ENCODE data around the gene KIF2A. TPM values are rescaled to one million over a fixed set of nuclear protein-coding genes. Genes with fewer than 3 reads are reported as not detected.
A peak's percentile ranks its signal among the peaks of the same experiment; 100 is the strongest.

The KIF2A gene
- total RNA-seq, 5 donors from 2014 or later (not counting 1 experiment from before 2014, with no cell fraction given) = 99.8 to 122 (median 107) TPM

DNA sequence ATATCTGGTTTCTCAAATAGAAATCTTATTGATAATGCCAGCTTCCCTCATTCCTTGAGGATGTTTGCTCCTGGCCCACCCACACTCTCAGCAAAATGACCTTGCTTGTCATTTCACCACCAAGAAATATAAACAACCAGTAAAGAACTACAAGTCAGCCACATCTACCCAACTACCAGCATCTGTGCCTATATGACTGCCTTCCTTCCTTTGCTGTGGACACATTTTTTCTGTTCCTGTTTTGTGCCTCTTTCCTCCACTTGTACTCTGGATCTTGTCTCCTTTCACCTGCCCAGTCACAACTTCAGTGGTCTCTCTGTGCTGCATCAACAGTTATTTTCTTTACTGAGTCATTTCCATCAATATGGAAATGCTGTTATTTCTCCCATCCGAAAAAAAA, 20.3 kb downstream of the KIF2A start:
- peak overlapping the region in 1 of 3 donors; percentile 24 for H3K4me3 Mint-ChIP-seq
- Histone ChIP-seq H3K4me1 (ENCODE audit: control insufficient read depth in 1 of 2, extremely low read depth in 1 of 2, insufficient read depth in 2 of 2, low read length in 2 of 2) (peaks cover 5 to 30% of the 10 kb centered on the region in 2 experiments), H3K4me3 (ENCODE audit: control insufficient read depth in 1 of 2, extremely low read depth in 1 of 2, low read length in 1 of 2) (no peak overlapping the region), H3K27ac (ENCODE audit: low read length) (no peak overlapping the region), H3K9me3 (no peaks in the 10 kb centered on the region), H3K36me3 (ENCODE audit: control insufficient read depth in 2 of 2, extremely low read depth in 1 of 2, insufficient read depth in 1 of 2, low read length in 1 of 2) (peaks cover 0 to 17% of the 10 kb centered on the region in 2 donors), H3K27me3 (replicated peaks in 1 of 2; ENCODE audit: control insufficient read depth in 2 of 2, extremely low read depth in 1 of 2, insufficient read depth in 2 of 2, low read length in 1 of 2) (no peaks in the 10 kb centered on the region)
- ChIA-PET CTCF (no interaction called here), POLR2A (no interaction called here)
- no CpG with 5 or more reads among the region's 1 CpG for WGBS (ENCODE audit: insufficient coverage)
- DNase-seq (no peak), ATAC-seq (replicated peaks in 1 of 4) (no peak)
- H3K36me3 Mint-ChIP-seq = peaks cover 34% of the 10 kb centered on the region
- H3K9me3 Mint-ChIP-seq = no peaks in the 10 kb centered on the region
- no peaks in the 10 kb centered on the region for H3K27me3 Mint-ChIP-seq
- peaks cover 79 to 85% (median 81%) of the 10 kb centered on the region in 3 donors for H3K4me1 Mint-ChIP-seq
- H3K27ac Mint-ChIP-seq = peak overlapping the region; percentile 44 to 69

GRCh38 chr5:62326702-62327101, 20.7 kb downstream of the KIF2A start:
- H3K4me1 Mint-ChIP-seq = peaks cover 75 to 85% (median 80%) of the 10 kb centered on the region in 3 donors
- Histone ChIP-seq H3K27ac (ENCODE audit: low read length) (no peak overlapping the region), H3K4me3 (ENCODE audit: control insufficient read depth in 1 of 2, extremely low read depth in 1 of 2, low read length in 1 of 2) (no peak overlapping the region), H3K36me3 (ENCODE audit: control insufficient read depth in 2 of 2, extremely low read depth in 1 of 2, insufficient read depth in 1 of 2, low read length in 1 of 2) (peaks cover 0 to 14% of the 10 kb centered on the region in 2 donors), H3K9me3 (no peaks in the 10 kb centered on the region), H3K4me1 (ENCODE audit: control insufficient read depth in 1 of 2, extremely low read depth in 1 of 2, insufficient read depth in 2 of 2, low read length in 2 of 2) (peaks cover 5 to 28% of the 10 kb centered on the region in 2 experiments), H3K27me3 (replicated peaks in 1 of 2; ENCODE audit: control insufficient read depth in 2 of 2, extremely low read depth in 1 of 2, insufficient read depth in 2 of 2, low read length in 1 of 2) (no peaks in the 10 kb centered on the region)
- POLR2A ChIA-PET = interaction anchor here in 1 of 2 donors (0.6 kb wide), 1 partner anchor 42 kb away, joined by 3 read pairs; no protein-coding TSS in a partner anchor
- DNase-seq = no peak
- H3K36me3 Mint-ChIP-seq = peaks cover 30% of the 10 kb centered on the region
- peak overlapping the region in 1 of 3 donors; percentile 24 for H3K4me3 Mint-ChIP-seq
- CTCF ChIA-PET = no interaction called here
- H3K9me3 Mint-ChIP-seq = no peaks in the 10 kb centered on the region
- H3K27me3 Mint-ChIP-seq = no peaks in the 10 kb centered on the region
- H3K27ac Mint-ChIP-seq = peak overlapping the region; percentile 44 to 69
- 88% methylated on average over 1 of the region's 4 CpGs for WGBS (ENCODE audit: insufficient coverage)
- ATAC-seq (replicated peaks in 1 of 4) = no peak

GRCh38 chr5:62327138-62328053, 21.4 kb downstream of the KIF2A start:
- Mint-ChIP-seq H3K4me3 (peak overlapping the region in 1 of 3 donors; percentile 24), H3K36me3 (peaks cover 28% of the 10 kb centered on the region), H3K4me1 (peaks cover 68 to 83% (median 78%) of the 10 kb centered on the region in 3 donors), H3K9me3 (no peaks in the 10 kb centered on the region), H3K27ac (peak overlapping the region; percentile 44 to 69), H3K27me3 (no peaks in the 10 kb centered on the region)
- Histone ChIP-seq H3K9me3 (no peaks in the 10 kb centered on the region), H3K4me1 (ENCODE audit: control insufficient read depth in 1 of 2, extremely low read depth in 1 of 2, insufficient read depth in 2 of 2, low read length in 2 of 2) (peaks cover 5 to 24% of the 10 kb centered on the region in 2 experiments), H3K27me3 (replicated peaks in 1 of 2; ENCODE audit: control insufficient read depth in 2 of 2, extremely low read depth in 1 of 2, insufficient read depth in 2 of 2, low read length in 1 of 2) (no peaks in the 10 kb centered on the region), H3K27ac (ENCODE audit: low read length) (no peak overlapping the region), H3K36me3 (ENCODE audit: control insufficient read depth in 2 of 2, extremely low read depth in 1 of 2, insufficient read depth in 1 of 2, low read length in 1 of 2) (peaks cover 0 to 10% of the 10 kb centered on the region in 2 donors), H3K4me3 (ENCODE audit: control insufficient read depth in 1 of 2, extremely low read depth in 1 of 2, low read length in 1 of 2) (no peak overlapping the region)
- no peak for DNase-seq
- 90% methylated on average over 2 of the region's 9 CpGs for WGBS (ENCODE audit: insufficient coverage)
- ChIA-PET CTCF (interaction anchor here in 1 of 2 donors (1.7 kb wide), 1 partner anchor 18 kb away, joined by 5 read pairs; no protein-coding TSS in a partner anchor), POLR2A (interaction anchor here in 1 of 2 donors (0.6 kb wide), 2 partner anchors 15 to 41 kb away, joined by 3 to 4 read pairs; no protein-coding TSS in a partner anchor)
- no peak for ATAC-seq (replicated peaks in 1 of 4)

DNA sequence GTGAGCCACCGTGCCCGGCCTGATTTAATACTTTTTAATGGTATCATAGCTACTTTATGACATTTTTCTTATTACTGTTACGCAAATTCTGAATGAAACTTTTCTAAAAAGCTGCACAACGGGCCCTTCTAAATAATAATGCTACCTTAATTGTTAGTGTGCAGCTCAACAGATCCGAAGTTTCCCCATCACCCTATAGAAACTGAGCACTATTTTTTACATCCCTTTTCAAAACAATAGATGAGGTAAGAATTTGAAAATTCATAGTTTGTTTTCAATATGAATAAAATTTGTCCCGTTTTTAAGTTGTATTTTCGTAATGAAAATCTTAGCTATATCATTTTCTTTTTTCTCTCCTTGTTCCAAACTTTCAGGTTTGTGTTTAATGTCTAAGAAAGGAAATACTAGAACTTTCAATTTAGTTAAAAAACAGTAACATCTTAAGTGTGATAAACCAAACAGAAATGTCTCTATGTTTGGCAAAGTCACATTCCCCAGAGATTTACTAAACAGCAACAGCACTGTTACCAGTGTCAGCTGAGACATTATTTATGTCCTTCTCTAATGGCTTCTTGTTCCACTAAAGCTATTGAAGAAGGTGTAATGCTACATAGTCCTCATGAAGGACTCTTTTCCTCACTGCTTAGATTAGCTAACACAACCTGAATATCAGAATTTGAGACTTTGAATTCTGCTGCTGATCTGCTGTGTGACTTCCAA, 22.9 kb downstream of the KIF2A start:
- H3K36me3 Mint-ChIP-seq = peaks cover 34% of the 10 kb centered on the region
- ChIA-PET POLR2A (interaction anchor here in 1 of 2 donors (0.6 to 1.0 kb wide), 4 partner anchors 13 to 263 kb away, joined by 3 to 5 read pairs (median 4); partner anchors contain the start of gene DIMT1), CTCF (interaction anchor here (0.5 to 1.9 kb wide), 9 partner anchors 10 to 76 kb away, joined by 3 to 7 read pairs (median 4); no protein-coding TSS in a partner anchor)
- WGBS (ENCODE audit: insufficient coverage) = no CpG with 5 or more reads among the region's 7 CpGs
- DNase-seq = no peak
- Histone ChIP-seq H3K9me3 (no peaks in the 10 kb centered on the region), H3K27me3 (replicated peaks in 1 of 2; ENCODE audit: control insufficient read depth in 2 of 2, extremely low read depth in 1 of 2, insufficient read depth in 2 of 2, low read length in 1 of 2) (no peaks in the 10 kb centered on the region), H3K4me3 (ENCODE audit: control insufficient read depth in 1 of 2, extremely low read depth in 1 of 2, low read length in 1 of 2) (no peak overlapping the region), H3K36me3 (ENCODE audit: control insufficient read depth in 2 of 2, extremely low read depth in 1 of 2, insufficient read depth in 1 of 2, low read length in 1 of 2) (peaks cover 0 to 17% of the 10 kb centered on the region in 2 donors), H3K4me1 (ENCODE audit: control insufficient read depth in 1 of 2, extremely low read depth in 1 of 2, insufficient read depth in 2 of 2, low read length in 2 of 2) (peaks cover 5 to 30% of the 10 kb centered on the region in 2 experiments), H3K27ac (ENCODE audit: low read length) (no peak overlapping the region)
- no peaks in the 10 kb centered on the region for H3K27me3 Mint-ChIP-seq
- no peak for ATAC-seq (replicated peaks in 1 of 4)
- no peaks in the 10 kb centered on the region for H3K9me3 Mint-ChIP-seq
- H3K4me3 Mint-ChIP-seq = peak overlapping the region in 1 of 3 donors; percentile 17
- H3K27ac Mint-ChIP-seq = peak overlapping the region; percentile 28 to 67
- H3K4me1 Mint-ChIP-seq = peaks cover 77 to 91% (median 88%) of the 10 kb centered on the region in 3 donors

GRCh38 chr5:62330302-62330701, 24.3 kb downstream of the KIF2A start:
- ChIA-PET POLR2A (no interaction called here), CTCF (interaction anchor here in 1 of 2 donors (1.9 kb wide), 1 partner anchor 22 kb away, joined by 7 read pairs; no protein-coding TSS in a partner anchor)
- Histone ChIP-seq H3K4me1 (ENCODE audit: control insufficient read depth in 1 of 2, extremely low read depth in 1 of 2, insufficient read depth in 2 of 2, low read length in 2 of 2) (peaks cover 5 to 43% of the 10 kb centered on the region in 2 experiments), H3K27me3 (replicated peaks in 1 of 2; ENCODE audit: control insufficient read depth in 2 of 2, extremely low read depth in 1 of 2, insufficient read depth in 2 of 2, low read length in 1 of 2) (no peaks in the 10 kb centered on the region), H3K9me3 (no peaks in the 10 kb centered on the region), H3K27ac (ENCODE audit: low read length) (no peak overlapping the region), H3K36me3 (ENCODE audit: control insufficient read depth in 2 of 2, extremely low read depth in 1 of 2, insufficient read depth in 1 of 2, low read length in 1 of 2) (peaks cover 6 to 25% of the 10 kb centered on the region in 2 donors), H3K4me3 (ENCODE audit: control insufficient read depth in 1 of 2, extremely low read depth in 1 of 2, low read length in 1 of 2) (no peak overlapping the region)
- H3K4me3 Mint-ChIP-seq = no peak overlapping the region
- DNase-seq (no peak), ATAC-seq (replicated peaks in 1 of 4) (no peak)
- peaks cover 77 to 90% (median 88%) of the 10 kb centered on the region in 3 donors for H3K4me1 Mint-ChIP-seq
- H3K9me3 Mint-ChIP-seq = no peaks in the 10 kb centered on the region
- no CpG with 5 or more reads among the region's 1 CpG for WGBS (ENCODE audit: insufficient coverage)
- H3K27ac Mint-ChIP-seq = peak overlapping the region; percentile 66 to 76
- peaks cover 31% of the 10 kb centered on the region for H3K36me3 Mint-ChIP-seq
- no peaks in the 10 kb centered on the region for H3K27me3 Mint-ChIP-seq

- POLR2A ChIA-PET = no interaction called here
- peaks cover 22% of the 10 kb centered on the region for H3K36me3 Mint-ChIP-seq
- Histone ChIP-seq H3K27me3 (replicated peaks in 1 of 2; ENCODE audit: control insufficient read depth in 2 of 2, extremely low read depth in 1 of 2, insufficient read depth in 2 of 2, low read length in 1 of 2) (no peaks in the 10 kb centered on the region), H3K36me3 (ENCODE audit: control insufficient read depth in 2 of 2, extremely low read depth in 1 of 2, insufficient read depth in 1 of 2, low read length in 1 of 2) (peaks cover 6 to 22% of the 10 kb centered on the region in 2 donors), H3K4me1 (ENCODE audit: control insufficient read depth in 1 of 2, extremely low read depth in 1 of 2, insufficient read depth in 2 of 2, low read length in 2 of 2) (peaks cover 4 to 38% of the 10 kb centered on the region in 2 experiments), H3K9me3 (no peaks in the 10 kb centered on the region), H3K4me3 (ENCODE audit: control insufficient read depth in 1 of 2, extremely low read depth in 1 of 2, low read length in 1 of 2) (no peak overlapping the region), H3K27ac (ENCODE audit: low read length) (no peak overlapping the region)
- no peak overlapping the region for H3K4me3 Mint-ChIP-seq
- H3K27ac Mint-ChIP-seq = peak overlapping the region; percentile 43 to 48
- CTCF ChIA-PET = interaction anchor here (0.7 to 1.1 kb wide), 2 partner anchors 14 to 34 kb away, joined by 3 to 4 read pairs; no protein-coding TSS in a partner anchor
- no peaks in the 10 kb centered on the region for H3K9me3 Mint-ChIP-seq
- ATAC-seq (replicated peaks in 1 of 4) (no peak), DNase-seq (no peak)
- H3K27me3 Mint-ChIP-seq = no peaks in the 10 kb centered on the region
- H3K4me1 Mint-ChIP-seq = peaks cover 75 to 83% (median 83%) of the 10 kb centered on the region in 3 donors
These were observed 25.9 kb downstream of the KIF2A start for GRCh38 chr5:62331921-62332320.

Data from T-cell (primary cell).